NCI-H2029 (cell line): Measurements from ENCODE around the gene VEGFA.

Experiments
- DNase-seq: peaks from one replicate; lab custom pipeline; 2025; lab: John Stamatoyannopoulos, UW

The VEGFA gene

GRCh38 chr6:43738877-43739641, 31.0 kb upstream of the VEGFA start:
- DNase-seq, result no peak

- peak; percentile 32 for DNase-seq
Measured at GRCh38 chr6:43739642-43740091, 30.3 kb upstream of the VEGFA start.

- DNase-seq, result no peak
Measured at GRCh38 chr6:43740321-43740960, 29.6 kb upstream of the VEGFA start.

GRCh38 chr6:43740961-43741764, 28.8 kb upstream of the VEGFA start:
- DNase-seq, result no peak

GRCh38 chr6:43741829-43742228, 28.2 kb upstream of the VEGFA start:
- DNase-seq, result no peak

- no peak for DNase-seq
Measured at GRCh38 chr6:43742285-43742684, 27.7 kb upstream of the VEGFA start.

GRCh38 chr6:43742931-43743632, 26.9 kb upstream of the VEGFA start:
- no peak for DNase-seq

GRCh38 chr6:43743682-43744381, 26.2 kb upstream of the VEGFA start:
- DNase-seq, result no peak

GRCh38 chr6:43744491-43744890, 25.5 kb upstream of the VEGFA start:
- no peak for DNase-seq

GRCh38 chr6:43744931-43745727, 24.9 kb upstream of the VEGFA start:
- DNase-seq, result no peak

GRCh38 chr6:43746071-43746470, 23.9 kb upstream of the VEGFA start:
- no peak for DNase-seq

GRCh38 chr6:43746613-43747102, 23.4 kb upstream of the VEGFA start:
- no peak for DNase-seq

- no peak for DNase-seq
Measured at GRCh38 chr6:43747784-43748183, 22.2 kb upstream of the VEGFA start.

GRCh38 chr6:43748765-43749164, 21.2 kb upstream of the VEGFA start:
- no peak for DNase-seq

- no peak for DNase-seq
Measured at GRCh38 chr6:43749461-43749860, 20.6 kb upstream of the VEGFA start.

- no peak for DNase-seq
Measured at GRCh38 chr6:43750622-43751021, 19.4 kb upstream of the VEGFA start.

GRCh38 chr6:43753570-43754183, 16.3 kb upstream of the VEGFA start:
- DNase-seq, result no peak

GRCh38 chr6:43757966-43758616, 11.9 kb upstream of the VEGFA start:
- no peak for DNase-seq

- peak; percentile 7 for DNase-seq
Measured at GRCh38 chr6:43758617-43759050, 11.4 kb upstream of the VEGFA start.
